ENCODE measurements around the gene DHX36. TPM values are rescaled to one million over a fixed set of nuclear protein-coding genes. Genes with fewer than 3 reads are reported as not detected.

DHX36 gene
- total RNA-seq, 2 experiments from 2014 or later = 40.6 to 77.4 TPM

GRCh38 chr3:154235330-154235729, 89.0 kb downstream of the DHX36 start:
- TF ChIP-seq EZH2phosphoT487 (IDR thresholded peaks at IDR 0.05; ENCODE audit: borderline replicate concordance, low read depth, low read length) = no peak
- TF ChIP-seq CTCF (conservative IDR thresholded peaks at IDR 0.05; ENCODE audit: low read length) = no peak
- H3K4me1 ChIP-seq (ENCODE audit: insufficient read depth, low read length, poor library complexity, severe bottlenecking) = no peaks in the 10 kb centered on the region
- no peak overlapping the region for H2AFZ ChIP-seq (ENCODE audit: low read length)
- H3K79me2 ChIP-seq (ENCODE audit: insufficient read depth, low read depth, low read length) = no peaks in the 10 kb centered on the region
- BruUV-seq (replicated peaks) = no TSS peak
- ChIA-PET CTCF (ENCODE audit: unreplicated experiment) (no interaction called here), POLR2A (interaction anchor here (0.6 kb wide), 1 partner anchor 1546 kb away, joined by 3 read pairs; no protein-coding TSS in a partner anchor)
- H3K27ac ChIP-seq (ENCODE audit: low read depth, low read length, poor library complexity, severe bottlenecking) = no peak overlapping the region
- no peaks in the 10 kb centered on the region for H4K20me1 ChIP-seq (ENCODE audit: insufficient read depth, low read length)
- no peaks in the 10 kb centered on the region for H3K9me3 ChIP-seq (ENCODE audit: low read length)
- H3K4me3 ChIP-seq (ENCODE audit: low read depth, low read length, poor library complexity, severe bottlenecking) = no peak overlapping the region
- intact Hi-C loops (cut with micrococcal nuclease; ENCODE audit: unreplicated experiment) = no loop called here
- no peak for DNase-seq (ENCODE audit: low spot score)
- no peaks in the 10 kb centered on the region for H3K36me3 ChIP-seq (ENCODE audit: insufficient read depth, low read length)
- no peak overlapping the region for H3K4me2 ChIP-seq (ENCODE audit: low read length)
- H3K9me2 ChIP-seq (ENCODE audit: insufficient read depth, low read length) = no peaks in the 10 kb centered on the region

DNA sequence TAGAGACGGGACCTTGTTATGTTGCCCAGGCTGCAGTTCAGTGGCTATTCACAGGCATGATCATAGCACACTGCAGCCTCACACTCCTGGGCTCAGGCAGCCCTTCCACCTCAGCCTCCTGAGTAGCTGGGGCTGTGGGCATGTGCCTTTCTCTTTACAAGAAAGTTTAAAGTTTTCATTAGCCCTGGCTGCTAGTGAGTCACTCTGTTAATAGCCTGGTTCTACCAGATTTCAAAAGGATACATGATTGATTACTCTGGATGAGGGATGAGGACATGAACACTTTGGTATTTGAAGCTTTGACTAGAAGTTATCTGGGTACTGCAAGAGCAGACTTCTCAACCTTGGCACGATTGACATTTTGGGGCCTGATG, 95.1 kb downstream of the DHX36 start:
- Histone ChIP-seq H3K79me2 (ENCODE audit: insufficient read depth, low read depth, low read length) (no peaks in the 10 kb centered on the region), H2AFZ (ENCODE audit: low read length) (no peak overlapping the region), H3K36me3 (ENCODE audit: insufficient read depth, low read length) (no peaks in the 10 kb centered on the region), H3K4me3 (ENCODE audit: low read depth, low read length, poor library complexity, severe bottlenecking) (no peak overlapping the region), H3K9me2 (ENCODE audit: insufficient read depth, low read length) (no peaks in the 10 kb centered on the region), H3K4me1 (ENCODE audit: insufficient read depth, low read length, poor library complexity, severe bottlenecking) (no peaks in the 10 kb centered on the region), H3K27ac (ENCODE audit: low read depth, low read length, poor library complexity, severe bottlenecking) (no peak overlapping the region), H3K9me3 (ENCODE audit: low read length) (no peaks in the 10 kb centered on the region), H4K20me1 (ENCODE audit: insufficient read depth, low read length) (no peaks in the 10 kb centered on the region), H3K4me2 (ENCODE audit: low read length) (no peak overlapping the region)
- TF ChIP-seq CTCF (conservative IDR thresholded peaks at IDR 0.05; ENCODE audit: low read length) (no peak), EZH2phosphoT487 (IDR thresholded peaks at IDR 0.05; ENCODE audit: borderline replicate concordance, low read depth, low read length) (no peak)
- ChIA-PET CTCF (ENCODE audit: unreplicated experiment) (no interaction called here), POLR2A (interaction anchor here (1.7 kb wide), 1 partner anchor 11 kb away, joined by 5 read pairs; no protein-coding TSS in a partner anchor)
- intact Hi-C loops (cut with micrococcal nuclease; ENCODE audit: unreplicated experiment) = no loop called here
- no peak for DNase-seq (ENCODE audit: low spot score)
- no TSS peak for BruUV-seq (replicated peaks)

GRCh38 chr3:154228561-154229216, 95.6 kb downstream of the DHX36 start:
- Histone ChIP-seq H3K4me2 (ENCODE audit: low read length) (no peak overlapping the region), H3K9me3 (ENCODE audit: low read length) (no peaks in the 10 kb centered on the region), H3K36me3 (ENCODE audit: insufficient read depth, low read length) (no peaks in the 10 kb centered on the region), H3K4me3 (ENCODE audit: low read depth, low read length, poor library complexity, severe bottlenecking) (no peak overlapping the region), H4K20me1 (ENCODE audit: insufficient read depth, low read length) (no peaks in the 10 kb centered on the region), H3K4me1 (ENCODE audit: insufficient read depth, low read length, poor library complexity, severe bottlenecking) (no peaks in the 10 kb centered on the region), H3K79me2 (ENCODE audit: insufficient read depth, low read depth, low read length) (no peaks in the 10 kb centered on the region), H3K27ac (ENCODE audit: low read depth, low read length, poor library complexity, severe bottlenecking) (no peak overlapping the region), H2AFZ (ENCODE audit: low read length) (no peak overlapping the region), H3K9me2 (ENCODE audit: insufficient read depth, low read length) (no peaks in the 10 kb centered on the region)
- ChIA-PET CTCF (ENCODE audit: unreplicated experiment) (no interaction called here), POLR2A (no interaction called here)
- no peak for DNase-seq (ENCODE audit: low spot score)
- intact Hi-C loops (cut with micrococcal nuclease; ENCODE audit: unreplicated experiment) = no loop called here
- BruUV-seq (replicated peaks) = no TSS peak
- TF ChIP-seq CTCF (conservative IDR thresholded peaks at IDR 0.05; ENCODE audit: low read length) (no peak), EZH2phosphoT487 (IDR thresholded peaks at IDR 0.05; ENCODE audit: borderline replicate concordance, low read depth, low read length) (no peak)
